Calu3 (cell line): ENCODE measurements around the gene IGF2BP2. TPM values are rescaled to one million over a fixed set of nuclear protein-coding genes. Genes with fewer than 3 reads are reported as not detected.

ENCODE experiments used
- BruUV-seq: library from RNA; stranded (reverse); fragments of 400-500 nt; replicated peaks from 2 replicates; lab custom pipeline; 2021; lab: Mats Ljungman, UMichigan
- CTCF ChIA-PET: fragments of 300-600 bp; sonication (Branson Sonifier 250); formaldehyde crosslinking; loops from one replicate; lab custom pipeline; 2022; ENCODE audit warnings: antibody characterized with exemption; lab: Charles Lee
- DNase-seq: peaks from one replicate; pipeline ENCODE4 v3.0.0; 2022
- H3K27ac Mint-ChIP-seq: one replicate; pipeline ENCODE4 v1.8.0; 2022; ENCODE audit warnings: mixed read lengths; ENCODE audit not compliant: unreplicated experiment
- H3K27me3 Mint-ChIP-seq: one replicate; pipeline ENCODE4 v1.8.0; 2022; ENCODE audit warnings: mixed read lengths; ENCODE audit not compliant: unreplicated experiment
- H3K36me3 Mint-ChIP-seq: one replicate; pipeline ENCODE4 v1.8.0; 2022; ENCODE audit warnings: mild to moderate bottlenecking, moderate library complexity, mixed read lengths; ENCODE audit not compliant: insufficient read depth, unreplicated experiment
- H3K4me1 Mint-ChIP-seq: one replicate; pipeline ENCODE4 v1.8.0; 2022; ENCODE audit warnings: mild to moderate bottlenecking, low read depth, mixed read lengths; ENCODE audit not compliant: unreplicated experiment
- H3K4me3 Mint-ChIP-seq: one replicate; pipeline ENCODE4 v1.8.0; 2022; ENCODE audit warnings: mild to moderate bottlenecking, low read depth, moderate library complexity, mixed read lengths; ENCODE audit not compliant: unreplicated experiment
- H3K9me3 Mint-ChIP-seq: one replicate; pipeline ENCODE4 v1.8.0; 2022; ENCODE audit warnings: low read depth, mixed read lengths; ENCODE audit not compliant: unreplicated experiment
- intact Hi-C: fragments of 100-400 bp; cut with micrococcal nuclease; formaldehyde crosslinking; loops from one replicate; pipeline ENCODE4 v1.10.0; 2022; ENCODE audit not compliant: unreplicated experiment
- total RNA-seq: library from RNA; stranded (reverse); gene quantifications from 2 replicates; pipeline ENCODE4 v1.2.3, GENCODE V29; 2022
- TF ChIP-seq, protein P1 (sequence below): fragments of 200-600 bp; IDR thresholded peaks from one replicate; pipeline ENCODE4 v1.8.0; 2022; ENCODE audit warnings: antibody characterized with exemption; ENCODE audit not compliant: unreplicated experiment

The IGF2BP2 gene
- total RNA-seq, 1 experiment from 2014 or later: 156 TPM

DNA sequence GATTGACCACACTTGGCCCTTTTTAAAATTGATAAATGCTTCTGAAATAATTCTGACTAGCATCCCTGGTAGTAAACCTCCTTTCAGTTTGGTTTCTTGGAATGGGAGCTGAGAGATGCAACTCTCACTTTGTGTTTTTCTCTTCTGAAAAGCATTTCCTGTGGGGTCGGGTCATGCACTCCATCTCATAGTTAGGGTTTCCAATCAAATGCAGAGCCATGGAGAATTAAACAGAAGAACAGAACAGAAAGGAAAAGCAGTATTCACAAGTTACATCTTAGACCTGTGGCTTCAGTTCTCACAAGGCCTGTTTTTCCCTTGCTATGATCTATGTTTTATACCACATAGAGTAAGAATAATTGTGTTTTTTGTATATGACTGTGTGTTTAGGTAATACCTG lies 199.1 kb downstream of the IGF2BP2 start:
- no peaks in the 10 kb centered on the region for H3K9me3 Mint-ChIP-seq
- no peaks in the 10 kb centered on the region for H3K27me3 Mint-ChIP-seq
- H3K36me3 Mint-ChIP-seq: peaks cover 69% of the 10 kb centered on the region
- no peak for DNase-seq
- no peak overlapping the region for H3K27ac Mint-ChIP-seq
- intact Hi-C loops: no loop called here
- CTCF ChIA-PET: no interaction called here
- TF ChIP-seq, protein P1, sequence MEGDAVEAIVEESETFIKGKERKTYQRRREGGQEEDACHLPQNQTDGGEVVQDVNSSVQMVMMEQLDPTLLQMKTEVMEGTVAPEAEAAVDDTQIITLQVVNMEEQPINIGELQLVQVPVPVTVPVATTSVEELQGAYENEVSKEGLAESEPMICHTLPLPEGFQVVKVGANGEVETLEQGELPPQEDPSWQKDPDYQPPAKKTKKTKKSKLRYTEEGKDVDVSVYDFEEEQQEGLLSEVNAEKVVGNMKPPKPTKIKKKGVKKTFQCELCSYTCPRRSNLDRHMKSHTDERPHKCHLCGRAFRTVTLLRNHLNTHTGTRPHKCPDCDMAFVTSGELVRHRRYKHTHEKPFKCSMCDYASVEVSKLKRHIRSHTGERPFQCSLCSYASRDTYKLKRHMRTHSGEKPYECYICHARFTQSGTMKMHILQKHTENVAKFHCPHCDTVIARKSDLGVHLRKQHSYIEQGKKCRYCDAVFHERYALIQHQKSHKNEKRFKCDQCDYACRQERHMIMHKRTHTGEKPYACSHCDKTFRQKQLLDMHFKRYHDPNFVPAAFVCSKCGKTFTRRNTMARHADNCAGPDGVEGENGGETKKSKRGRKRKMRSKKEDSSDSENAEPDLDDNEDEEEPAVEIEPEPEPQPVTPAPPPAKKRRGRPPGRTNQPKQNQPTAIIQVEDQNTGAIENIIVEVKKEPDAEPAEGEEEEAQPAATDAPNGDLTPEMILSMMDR: no peak
- no peak overlapping the region for H3K4me3 Mint-ChIP-seq
- BruUV-seq: no TSS peak
- no peaks in the 10 kb centered on the region for H3K4me1 Mint-ChIP-seq

- Mint-ChIP-seq H3K36me3 (peaks cover 58% of the 10 kb centered on the region), H3K4me1 (no peaks in the 10 kb centered on the region), H3K9me3 (no peaks in the 10 kb centered on the region), H3K27me3 (no peaks in the 10 kb centered on the region), H3K27ac (no peak overlapping the region), H3K4me3 (no peak overlapping the region)
- CTCF ChIA-PET: interaction anchor here (0.6 kb wide), 1 partner anchor 36 kb away, joined by 3 read pairs; no protein-coding TSS in a partner anchor
- intact Hi-C loops: no loop called here
- no TSS peak for BruUV-seq
- TF ChIP-seq, protein P1: no peak
- no peak for DNase-seq
Observed at GRCh38 chr3:185623939-185624665, 200.7 kb downstream of the IGF2BP2 start.

GRCh38 chr3:185613016-185613415 lies 211.8 kb downstream of the IGF2BP2 start:
- H3K4me1 Mint-ChIP-seq: no peaks in the 10 kb centered on the region
- TF ChIP-seq, protein P1: no peak
- H3K27ac Mint-ChIP-seq: no peak overlapping the region
- no peaks in the 10 kb centered on the region for H3K9me3 Mint-ChIP-seq
- no peak for DNase-seq
- BruUV-seq: no TSS peak
- CTCF ChIA-PET: interaction anchor here (0.6 kb wide), 1 partner anchor 130 kb away, joined by 6 read pairs; no protein-coding TSS in a partner anchor
- peaks cover 50% of the 10 kb centered on the region for H3K36me3 Mint-ChIP-seq
- H3K4me3 Mint-ChIP-seq: no peak overlapping the region
- intact Hi-C loops: no loop called here
- H3K27me3 Mint-ChIP-seq: no peaks in the 10 kb centered on the region

DNA sequence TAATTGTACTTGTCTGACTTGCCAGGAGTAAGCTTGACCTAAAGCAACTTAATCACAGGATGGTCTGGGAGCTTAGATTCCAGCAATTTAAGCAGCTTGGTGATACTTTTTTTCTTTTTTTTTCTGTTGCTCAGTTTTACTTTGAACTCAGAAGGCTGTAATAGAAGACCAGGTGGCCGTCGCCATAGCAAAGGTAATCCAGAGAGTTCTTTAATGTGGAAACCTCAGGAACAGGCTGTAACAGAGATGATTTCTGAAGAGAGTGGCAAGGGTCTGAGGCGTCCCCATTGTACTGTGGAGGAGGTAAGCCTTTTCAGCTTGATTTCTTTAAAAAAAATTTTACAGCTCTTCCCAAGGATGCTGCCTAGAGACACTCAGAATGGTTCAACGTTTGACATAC lies 218.6 kb downstream of the IGF2BP2 start:
- CTCF ChIA-PET: interaction anchor here (0.6 kb wide), 2 partner anchors 10 to 28 kb away, joined by 3 read pairs; no protein-coding TSS in a partner anchor
- no peaks in the 10 kb centered on the region for H3K9me3 Mint-ChIP-seq
- intact Hi-C loops: no loop called here
- TF ChIP-seq, protein P1: no peak
- H3K27me3 Mint-ChIP-seq: no peaks in the 10 kb centered on the region
- no peak overlapping the region for H3K4me3 Mint-ChIP-seq
- no peak for DNase-seq
- H3K36me3 Mint-ChIP-seq: peaks cover 50% of the 10 kb centered on the region
- H3K27ac Mint-ChIP-seq: no peak overlapping the region
- no peaks in the 10 kb centered on the region for H3K4me1 Mint-ChIP-seq
- no TSS peak for BruUV-seq
